DOHH2 (cell line): ENCODE measurements around the gene RNF207.

ENCODE experiments used
- H3F3A ChIP-seq: fragments of 200-600 bp; sonication (generic), shearing (Covaris generic); 2 replicates; pipeline ENCODE4 v1.6.0; 2016; ENCODE audit warnings: antibody characterized with exemption, mild to moderate bottlenecking; ENCODE audit not compliant: control insufficient read depth, insufficient read depth
- H3K27ac ChIP-seq: fragments of 200-600 bp; sonication (generic); 2 replicates; pipeline ENCODE4 v1.5.1; 2014; ENCODE audit warnings: low read depth, mild to moderate bottlenecking, low read length, moderate library complexity
- H3K27me3 ChIP-seq: fragments of 200-600 bp; sonication (generic); 2 replicates; pipeline ENCODE4 v1.6.1; 2014; ENCODE audit warnings: mild to moderate bottlenecking, low read length, mixed read lengths; ENCODE audit not compliant: control insufficient read depth
- H3K36me3 ChIP-seq: fragments of 200-600 bp; sonication (generic); 2 replicates; pipeline ENCODE4 v1.6.1; 2014; ENCODE audit warnings: mild to moderate bottlenecking, low read length, moderate library complexity, mixed read lengths; ENCODE audit not compliant: control insufficient read depth
- H3K4me1 ChIP-seq: fragments of 200-600 bp; sonication (generic); 2 replicates; pipeline ENCODE4 v1.6.1; 2014; ENCODE audit warnings: mild to moderate bottlenecking, low read length, mixed read lengths; ENCODE audit not compliant: control insufficient read depth
- H3K4me2 ChIP-seq: fragments of 200-600 bp; sonication (generic); 2 replicates; pipeline ENCODE4 v1.6.0; 2014; ENCODE audit warnings: mild to moderate bottlenecking, low read length, moderate library complexity
- H3K4me3 ChIP-seq: fragments of 200-600 bp; sonication (generic); 2 replicates; pipeline ENCODE4 v1.5.1; 2014; ENCODE audit warnings: mild to moderate bottlenecking, low read length, mixed read lengths
- H3K79me2 ChIP-seq: fragments of 200-600 bp; sonication (generic); 2 replicates; pipeline ENCODE4 v1.6.1; 2014; ENCODE audit warnings: mild to moderate bottlenecking, low read length, mixed read lengths; ENCODE audit not compliant: control insufficient read depth
- H3K9me2 ChIP-seq: fragments of 200-600 bp; sonication (generic); replicated peaks from 2 replicates; pipeline ENCODE4 v1.6.1; 2014; ENCODE audit warnings: mild to moderate bottlenecking, low read length, mixed read lengths; ENCODE audit not compliant: control insufficient read depth
- H3K9me3 ChIP-seq: fragments of 200-600 bp; sonication (generic); 2 replicates; pipeline ENCODE4 v1.6.1; 2014; ENCODE audit warnings: antibody characterized with exemption, low read length, mixed read lengths; ENCODE audit not compliant: control insufficient read depth, insufficient read depth
- H4K20me1 ChIP-seq: fragments of 200-600 bp; sonication (generic); 2 replicates; pipeline ENCODE4 v1.6.0; 2014; ENCODE audit warnings: low read depth, mild to moderate bottlenecking, antibody characterized with exemption, low read length, moderate library complexity; ENCODE audit not compliant: control insufficient read depth, insufficient read depth
- CTCF ChIP-seq: fragments of 200-600 bp; sonication (generic); IDR thresholded peaks from one replicate; pipeline ENCODE4 v1.5.1; 2014; ENCODE audit warnings: antibody characterized with exemption, mild to moderate bottlenecking, low read depth, low read length; ENCODE audit not compliant: poor library complexity, severe bottlenecking
- EZH2phosphoT487 ChIP-seq: fragments of 200-600 bp; sonication (generic); IDR thresholded peaks from 2 replicates; pipeline ENCODE4 v1.6.1; 2017; ENCODE audit warnings: borderline replicate concordance, mild to moderate bottlenecking, antibody characterized with exemption, low read length, moderate library complexity, mixed read lengths

RNF207 gene

GRCh38 chr1:6265151-6265550 lies 59.2 kb downstream of the RNF207 start:
- Histone ChIP-seq H3F3A (no peaks in the 10 kb centered on the region), H3K9me3 (no peaks in the 10 kb centered on the region), H3K79me2 (no peaks in the 10 kb centered on the region), H3K4me2 (no peak overlapping the region), H4K20me1 (peaks cover 6% of the 10 kb centered on the region; the same call in 1 of the 2 replicates), H3K4me3 (no peak overlapping the region), H3K9me2 (no peaks in the 10 kb centered on the region), H3K27ac (no peak overlapping the region), H3K27me3 (peaks cover 15% of the 10 kb centered on the region), H3K36me3 (no peaks in the 10 kb centered on the region), H3K4me1 (peaks cover 19% of the 10 kb centered on the region)
- TF ChIP-seq EZH2phosphoT487 (no peak), CTCF (no peak)

- H3K9me2 ChIP-seq, result no peaks in the 10 kb centered on the region
- H3K4me2 ChIP-seq, result no peak overlapping the region
- TF ChIP-seq CTCF (no peak), EZH2phosphoT487 (no peak)
- no peaks in the 10 kb centered on the region for H3F3A ChIP-seq
- H3K36me3 ChIP-seq, result no peaks in the 10 kb centered on the region
- H4K20me1 ChIP-seq, result peaks cover 6% of the 10 kb centered on the region; the same call in 1 of the 2 replicates
- peaks cover 13% of the 10 kb centered on the region for H3K4me1 ChIP-seq
- no peaks in the 10 kb centered on the region for H3K9me3 ChIP-seq
- H3K27ac ChIP-seq, result no peak overlapping the region
- H3K27me3 ChIP-seq, result peaks cover 8% of the 10 kb centered on the region
- no peak overlapping the region for H3K4me3 ChIP-seq
- H3K79me2 ChIP-seq, result no peaks in the 10 kb centered on the region
Measured at GRCh38 chr1:6266641-6267040, 60.7 kb downstream of the RNF207 start.

GRCh38 chr1:6267686-6268322 lies 61.9 kb downstream of the RNF207 start:
- H3K9me3 ChIP-seq, result no peaks in the 10 kb centered on the region
- H3K27me3 ChIP-seq, result no peaks in the 10 kb centered on the region
- H3F3A ChIP-seq, result no peaks in the 10 kb centered on the region
- H3K4me3 ChIP-seq, result no peak overlapping the region
- TF ChIP-seq CTCF (no peak), EZH2phosphoT487 (no peak)
- H3K9me2 ChIP-seq, result no peaks in the 10 kb centered on the region
- no peaks in the 10 kb centered on the region for H3K79me2 ChIP-seq
- no peak overlapping the region for H3K27ac ChIP-seq
- peaks cover 8% of the 10 kb centered on the region for H3K4me1 ChIP-seq
- no peaks in the 10 kb centered on the region for H3K36me3 ChIP-seq
- H3K4me2 ChIP-seq, result no peak overlapping the region
- peaks cover 6% of the 10 kb centered on the region; the same call in 1 of the 2 replicates for H4K20me1 ChIP-seq
